ENCODE measurements around the gene ATF3. TPM values are rescaled to one million over a fixed set of nuclear protein-coding genes. Genes with fewer than 3 reads are reported as not detected.

ATF3 gene
- total RNA-seq, 4 donors from 2014 or later, result 10.0 to 38.0 (median 17.2) TPM

GRCh38 chr1:212565079-212565478 is 43.5 kb upstream of the ATF3 start:
- no peaks in the 10 kb centered on the region for H3K9me3 ChIP-seq
- TF ChIP-seq POLR2A (IDR thresholded peaks at IDR 0.05) (no peak), CTCF (IDR thresholded peaks at IDR 0.05) (no peak)

GRCh38 chr1:212565571-212566305 is 42.8 kb upstream of the ATF3 start:
- peaks cover 0 to 6% (median 0%) of the 10 kb centered on the region in 4 donors for H3K4me1 ChIP-seq
- H3K27ac ChIP-seq, result no peak overlapping the region
- TF ChIP-seq POLR2A (IDR thresholded peaks at IDR 0.05) (no peak), CTCF (IDR thresholded peaks at IDR 0.05) (no peak)
- H3K27me3 ChIP-seq, result no peaks in the 10 kb centered on the region
- H3K36me3 ChIP-seq, result no peaks in the 10 kb centered on the region
- H3K4me3 ChIP-seq, result no peak overlapping the region
- DNase-seq, result no peak
- H3K9me3 ChIP-seq, result no peaks in the 10 kb centered on the region

More at GRCh38 chr1:212565079-212565478, 43.5 kb upstream of the ATF3 start:
- Histone ChIP-seq H3K4me3 (no peak overlapping the region), H3K27ac (no peak overlapping the region), H3K27me3 (no peaks in the 10 kb centered on the region), H3K36me3 (no peaks in the 10 kb centered on the region), H3K4me1 (peaks cover 0 to 6% (median 0%) of the 10 kb centered on the region in 4 donors)
- DNase-seq, result no peak

DNA sequence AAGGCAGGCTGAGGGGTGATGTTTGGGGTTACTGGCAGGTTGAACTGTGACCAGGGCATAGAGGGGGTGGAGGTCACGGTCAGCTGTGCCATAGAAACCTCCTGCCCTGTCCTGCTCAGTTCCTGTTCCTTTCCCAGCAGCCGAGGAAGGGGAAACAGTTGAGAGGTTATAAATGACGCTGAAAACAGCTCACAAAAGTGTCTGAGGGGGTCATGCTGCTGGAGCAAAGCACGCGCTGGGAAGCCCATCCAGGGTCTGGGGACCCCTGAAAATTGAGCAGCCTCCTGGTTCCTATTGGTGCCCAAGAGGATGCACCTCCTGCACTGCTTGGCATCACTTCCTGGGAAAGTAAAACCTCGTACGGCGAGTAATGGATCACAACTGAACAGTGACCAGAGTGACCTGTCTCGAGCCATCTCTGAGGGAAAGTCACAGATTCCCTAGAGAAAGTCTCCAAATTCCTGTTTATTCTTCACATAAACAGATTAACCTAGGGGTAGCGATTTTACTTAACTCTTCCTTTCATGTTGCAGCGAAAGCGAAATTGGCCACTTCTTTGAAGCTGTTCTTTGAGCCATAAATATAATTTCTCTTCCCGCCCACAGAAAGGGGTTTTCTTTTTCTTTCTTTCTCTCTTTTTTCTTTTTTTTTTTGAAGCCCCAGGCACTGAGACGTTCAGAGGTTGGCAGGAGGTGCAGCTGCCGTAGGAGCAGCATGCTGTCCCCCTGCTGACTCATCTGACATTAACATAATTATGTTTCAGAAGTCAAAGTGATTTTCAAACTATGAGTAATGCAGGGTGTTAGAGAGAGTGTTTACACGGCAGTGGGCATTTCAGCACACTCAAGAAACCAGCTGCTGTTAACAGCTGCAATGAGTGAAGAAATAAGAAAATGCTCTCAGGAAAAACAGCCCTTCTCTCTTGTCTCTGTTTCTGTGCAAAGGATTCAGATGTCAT is 41.8 kb upstream of the ATF3 start:
- Histone ChIP-seq H3K27ac (peak overlapping the region; percentile 39 to 66 (median 57)), H3K4me3 (peak overlapping the region; percentile 41 to 53 (median 48)), H3K9me3 (no peaks in the 10 kb centered on the region), H3K36me3 (no peaks in the 10 kb centered on the region), H3K4me1 (peaks cover 0 to 6% (median 0%) of the 10 kb centered on the region in 4 donors), H3K27me3 (no peaks in the 10 kb centered on the region)
- peak in 1 of 2 donors; percentile 39 for TF ChIP-seq POLR2A (IDR thresholded peaks at IDR 0.05)
- peak in 3 of 6 experiments; percentile 17 to 27 (median 21) for TF ChIP-seq CTCF (IDR thresholded peaks at IDR 0.05)
- DNase-seq, result peak in 2 of 3 donors; percentile 57 to 71

GRCh38 chr1:212567638-212568037 is 40.9 kb upstream of the ATF3 start:
- TF ChIP-seq POLR2A (IDR thresholded peaks at IDR 0.05), result no peak
- TF ChIP-seq CTCF (IDR thresholded peaks at IDR 0.05), result no peak
- peaks cover 0 to 6% (median 0%) of the 10 kb centered on the region in 4 donors for H3K4me1 ChIP-seq
- H3K27me3 ChIP-seq, result no peaks in the 10 kb centered on the region
- DNase-seq, result no peak
- H3K27ac ChIP-seq, result peak overlapping the region in 1 of 4 donors; percentile 61
- no peak overlapping the region for H3K4me3 ChIP-seq
- H3K36me3 ChIP-seq, result no peaks in the 10 kb centered on the region
- no peaks in the 10 kb centered on the region for H3K9me3 ChIP-seq

- Histone ChIP-seq H3K36me3 (no peaks in the 10 kb centered on the region), H3K27ac (no peak overlapping the region), H3K27me3 (no peaks in the 10 kb centered on the region), H3K9me3 (no peaks in the 10 kb centered on the region), H3K4me1 (peaks cover 0 to 6% (median 0%) of the 10 kb centered on the region in 4 donors), H3K4me3 (no peak overlapping the region)
- DNase-seq, result no peak
- TF ChIP-seq POLR2A (IDR thresholded peaks at IDR 0.05) (no peak), CTCF (IDR thresholded peaks at IDR 0.05) (no peak)
Observed at GRCh38 chr1:212568978-212569537, 39.5 kb upstream of the ATF3 start.
